HG02588 (cell line): ENCODE data around the gene MIGA1.
A peak's percentile ranks its signal among the peaks of the same experiment; 100 is the strongest.
"Not testable (repeated sequence)": the region's sequence is repeated elsewhere in the genome, so short reads cannot be mapped to it uniquely, and the experiment has no call there.

Source experiments
- ATAC-seq: cut with Tn5 transposase; IDR thresholded peaks from one replicate; pipeline ENCODE4 v1.9.1; 2021; ENCODE audit warnings: mild to moderate bottlenecking, moderate library complexity; ENCODE audit not compliant: unreplicated experiment

The MIGA1 gene

GRCh38 chr1:77796695-77797405 lies 17.4 kb downstream of the MIGA1 start:
- no peak for ATAC-seq

GRCh38 chr1:77797991-77798390 lies 18.5 kb downstream of the MIGA1 start:
- ATAC-seq, result no peak

GRCh38 chr1:77802026-77802425 lies 22.6 kb downstream of the MIGA1 start:
- no peak for ATAC-seq

GRCh38 chr1:77803371-77803770 lies 23.9 kb downstream of the MIGA1 start:
- ATAC-seq, result no peak

GRCh38 chr1:77809787-77810462 lies 30.5 kb downstream of the MIGA1 start:
- not testable (repeated sequence) for ATAC-seq

- ATAC-seq, result not testable (repeated sequence)
Observed at GRCh38 chr1:77811589-77811988, 32.1 kb downstream of the MIGA1 start.

GRCh38 chr1:77817368-77818209 lies 38.1 kb downstream of the MIGA1 start:
- no peak for ATAC-seq

GRCh38 chr1:77820121-77820520 lies 40.7 kb downstream of the MIGA1 start:
- no peak for ATAC-seq

- ATAC-seq, result no peak
Observed at GRCh38 chr1:77824079-77824478, 44.6 kb downstream of the MIGA1 start.

GRCh38 chr1:77824694-77825093 lies 45.2 kb downstream of the MIGA1 start:
- ATAC-seq, result no peak

- ATAC-seq, result peak; percentile 55
Observed at GRCh38 chr1:77825131-77825709, 45.8 kb downstream of the MIGA1 start.

GRCh38 chr1:77826851-77827250 lies 47.4 kb downstream of the MIGA1 start:
- ATAC-seq, result not testable (repeated sequence)

- ATAC-seq, result no peak
Observed at GRCh38 chr1:77828098-77828497, 48.6 kb downstream of the MIGA1 start.

- no peak for ATAC-seq
Observed at GRCh38 chr1:77829851-77830250, 50.4 kb downstream of the MIGA1 start.

GRCh38 chr1:77830946-77831345 lies 51.5 kb downstream of the MIGA1 start:
- no peak for ATAC-seq

- no peak for ATAC-seq
Observed at GRCh38 chr1:77831566-77831965, 52.1 kb downstream of the MIGA1 start.

- no peak for ATAC-seq
Observed at GRCh38 chr1:77831976-77832711, 52.7 kb downstream of the MIGA1 start.

- no peak for ATAC-seq
Observed at GRCh38 chr1:77832901-77833300, 53.5 kb downstream of the MIGA1 start.

- no peak for ATAC-seq
Observed at GRCh38 chr1:77833521-77834100, 54.2 kb downstream of the MIGA1 start.

- no peak for ATAC-seq
Observed at GRCh38 chr1:77834771-77835334, 55.4 kb downstream of the MIGA1 start.
